ENCODE measurements around the gene TNFRSF13B.

TNFRSF13B gene

GRCh38 chr17:16936536-16937310 is 35.2 kb downstream of the TNFRSF13B start:
- DNase-seq, result no peak

GRCh38 chr17:16935786-16936185 is 36.1 kb downstream of the TNFRSF13B start:
- DNase-seq, result no peak

GRCh38 chr17:16935241-16935663 is 36.7 kb downstream of the TNFRSF13B start:
- DNase-seq, result no peak

- no peak for DNase-seq
Observed at GRCh38 chr17:16934836-16935235, 37.1 kb downstream of the TNFRSF13B start.

- no peak for DNase-seq
Observed at GRCh38 chr17:16934133-16934795, 37.7 kb downstream of the TNFRSF13B start.

GRCh38 chr17:16933317-16934132 is 38.4 kb downstream of the TNFRSF13B start:
- DNase-seq, result no peak

- no peak for DNase-seq
Observed at GRCh38 chr17:16932611-16933010, 39.3 kb downstream of the TNFRSF13B start.

GRCh38 chr17:16932156-16932555 is 39.8 kb downstream of the TNFRSF13B start:
- DNase-seq, result no peak

GRCh38 chr17:16931318-16932060 is 40.4 kb downstream of the TNFRSF13B start:
- DNase-seq, result no peak

GRCh38 chr17:16930571-16931317 is 41.2 kb downstream of the TNFRSF13B start:
- no peak for DNase-seq

- no peak for DNase-seq
Observed at GRCh38 chr17:16929757-16930520, 42.0 kb downstream of the TNFRSF13B start.

GRCh38 chr17:16929035-16929680 is 42.8 kb downstream of the TNFRSF13B start:
- DNase-seq, result no peak

GRCh38 chr17:16928406-16929034 is 43.4 kb downstream of the TNFRSF13B start:
- no peak for DNase-seq

GRCh38 chr17:16927641-16928321 is 44.1 kb downstream of the TNFRSF13B start:
- no peak for DNase-seq

- no peak for DNase-seq
Observed at GRCh38 chr17:16926571-16927451, 45.1 kb downstream of the TNFRSF13B start.

GRCh38 chr17:16926061-16926511 is 45.8 kb downstream of the TNFRSF13B start:
- no peak for DNase-seq

GRCh38 chr17:16925461-16926060 is 46.4 kb downstream of the TNFRSF13B start:
- DNase-seq, result no peak
